B cell (primary cell): ENCODE data around the gene GPR37L1.

ENCODE experiments used
- CTCF ChIP-seq: fragments of 200-600 bp; IDR thresholded peaks from one replicate; pipeline ENCODE4 v1.8.0; 2022; ENCODE audit warnings: antibody characterized with exemption, mild to moderate bottlenecking
- EZH2 ChIP-seq: IDR thresholded peaks from 2 replicates; pipeline ENCODE4 v1.6.1; 2012; ENCODE audit warnings: borderline replicate concordance, low read depth, mild to moderate bottlenecking, moderate library complexity, low read length; ENCODE audit not compliant: insufficient read depth, poor library complexity, severe bottlenecking

- TF ChIP-seq CTCF (no peak), EZH2 (no peak)
Observed at GRCh38 chr1:202150602-202151001, 27.9 kb downstream of the GPR37L1 start.
